CD4-positive, CD25-positive, alpha-beta regulatory T cell (primary cell): ENCODE measurements around the gene DLX4. TPM values are rescaled to one million over a fixed set of nuclear protein-coding genes. Genes with fewer than 3 reads are reported as not detected.

Experiments
- ATAC-seq, 2 donors: fragments of 150-1000 bp; cut with Tn5 transposase; one replicate each; pipeline ENCODE4 v1.10.0; 2021; ENCODE audit warnings: low read depth in 2 of 2, moderate number of reproducible peaks in 2 of 2, moderate library complexity in 1 of 2
- DNase-seq, 3 donors: peaks; one replicate each; pipeline versions ENCODE4 v3.0.0 to v3.0.0-alpha.2; 2012 to 2022; ENCODE audit warnings: mixed read lengths in 1 of 3
- H3K27ac ChIP-seq: one replicate; pipeline ENCODE4 v1.7.0; 2013; ENCODE audit warnings: mild to moderate bottlenecking, low read length; ENCODE audit not compliant: insufficient read depth, poor library complexity, severe bottlenecking
- H3K27me3 ChIP-seq: one replicate; pipeline ENCODE4 v1.7.0; 2013; ENCODE audit warnings: low read length; ENCODE audit not compliant: control insufficient read depth, insufficient read depth
- H3K36me3 ChIP-seq: one replicate; pipeline ENCODE4 v1.7.0; 2013; ENCODE audit warnings: mild to moderate bottlenecking, low read length, moderate library complexity; ENCODE audit not compliant: control insufficient read depth, insufficient read depth
- H3K4me1 ChIP-seq: 2 replicates; pipeline ENCODE4 v1.7.0; 2013; ENCODE audit warnings: mild to moderate bottlenecking, low read length; ENCODE audit not compliant: insufficient read depth, control insufficient read depth, poor library complexity, severe bottlenecking
- H3K4me3 ChIP-seq: one replicate; pipeline ENCODE4 v1.7.0; 2013; ENCODE audit warnings: low read depth, mild to moderate bottlenecking, low read length, moderate library complexity
- H3K9me3 ChIP-seq, 2 experiments: 1 replicate in 1 of 2; 2 replicates in 1 of 2; pipeline ENCODE4 v1.7.0; 2013; ENCODE audit warnings: low read length in 2 of 2, mild to moderate bottlenecking in 1 of 2, moderate library complexity in 1 of 2; ENCODE audit not compliant: control insufficient read depth in 2 of 2
- H3K27ac Mint-ChIP-seq, 3 donors: one replicate each; pipeline ENCODE4 v1.8.0; 2020 to 2022; ENCODE audit warnings: mild to moderate bottlenecking in 3 of 3, mixed read lengths in 3 of 3, moderate library complexity in 2 of 3
- H3K27me3 Mint-ChIP-seq: one replicate; pipeline ENCODE4 v1.8.0; 2022; ENCODE audit warnings: mild to moderate bottlenecking, mixed read lengths
- H3K36me3 Mint-ChIP-seq: one replicate; pipeline ENCODE4 v1.8.0; 2020; ENCODE audit warnings: mixed read lengths
- H3K4me1 Mint-ChIP-seq, 4 donors: one replicate each; pipeline ENCODE4 v1.8.0; 2020 to 2022; ENCODE audit warnings: mixed read lengths in 4 of 4, mild to moderate bottlenecking in 1 of 4
- H3K4me3 Mint-ChIP-seq, 4 donors: one replicate each; pipeline ENCODE4 v1.8.0; 2020 to 2022; ENCODE audit warnings: mild to moderate bottlenecking in 4 of 4, mixed read lengths in 4 of 4, moderate library complexity in 3 of 4
- H3K9me3 Mint-ChIP-seq, 7 donors: one replicate each; pipeline ENCODE4 v1.8.0; 2020 to 2022; ENCODE audit warnings: mixed read lengths in 7 of 7, mild to moderate bottlenecking in 3 of 7, moderate library complexity in 2 of 7
- polyA plus RNA-seq, 4 donors: library from polyadenylated mRNA; unstranded; fragments of 300-500 nt; fragmentation: Illumina TruSeq; gene quantifications; one replicate each; pipeline ENCODE4 v1.2.3, GENCODE V29; 2021
- total RNA-seq: library from RNA; stranded (reverse); gene quantifications from one replicate; pipeline ENCODE4 v1.2.3, GENCODE V29; 2022

DLX4 gene
- total and polyA plus RNA-seq, 5 donors from 2014 or later = not detected

DNA sequence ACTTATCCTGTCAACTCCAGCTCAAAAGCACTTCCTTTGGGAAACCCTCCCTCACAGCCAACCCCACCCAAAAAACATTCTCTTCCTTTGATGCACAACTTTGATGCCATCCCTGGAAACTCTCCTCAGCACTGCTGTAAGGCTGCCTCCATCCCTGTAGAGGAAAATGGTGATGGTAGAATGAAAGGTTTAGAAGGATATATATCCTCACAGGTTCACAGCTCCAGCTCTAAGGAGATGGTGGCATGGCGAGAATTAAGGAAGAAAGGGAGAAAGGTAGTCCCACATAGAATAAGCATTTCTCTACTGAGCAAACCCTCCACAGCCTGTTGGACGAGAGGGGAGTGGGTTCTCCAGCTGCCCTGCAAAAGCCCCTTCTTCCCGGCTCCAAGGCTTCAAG, 2.2 kb upstream of the DLX4 start:
- H3K27ac Mint-ChIP-seq = no peak overlapping the region
- H3K9me3 Mint-ChIP-seq = peaks cover 0 to 17% (median 1%) of the 10 kb centered on the region in 7 donors
- no peaks in the 10 kb centered on the region for H3K36me3 ChIP-seq
- peaks cover 93% of the 10 kb centered on the region for H3K27me3 Mint-ChIP-seq
- H3K4me1 Mint-ChIP-seq = peaks cover 5 to 65% (median 27%) of the 10 kb centered on the region in 4 donors
- peak overlapping the region in 2 of 4 donors; percentile 23 to 73 for H3K4me3 Mint-ChIP-seq
- H3K27ac ChIP-seq = no peak overlapping the region
- H3K9me3 ChIP-seq = no peaks in the 10 kb centered on the region
- H3K36me3 Mint-ChIP-seq = peaks cover 3% of the 10 kb centered on the region
- no peak overlapping the region for H3K4me3 ChIP-seq
- DNase-seq (no peak), ATAC-seq (no peak)
- peaks cover 36% of the 10 kb centered on the region for H3K4me1 ChIP-seq
- H3K27me3 ChIP-seq = peaks cover 45% of the 10 kb centered on the region

DNA sequence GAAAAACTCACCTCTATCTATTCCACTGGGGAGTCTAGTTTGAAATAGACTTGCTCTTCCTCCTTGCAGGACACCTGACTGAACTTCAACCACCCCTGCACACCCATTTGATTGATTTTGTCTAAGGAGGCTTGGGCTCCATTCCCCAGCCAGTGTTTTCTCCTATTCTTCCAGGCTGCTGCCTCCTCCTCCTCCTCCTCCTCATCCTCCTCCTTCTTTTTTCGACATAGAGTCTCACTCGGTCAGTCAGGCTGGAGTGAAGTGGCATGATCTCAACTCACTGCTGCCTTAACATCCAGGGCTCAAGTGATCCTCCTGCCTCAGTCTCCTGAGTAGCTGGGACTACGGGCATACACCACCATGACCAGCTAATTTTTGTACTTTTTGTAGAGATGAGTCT, 1.8 kb upstream of the DLX4 start:
- peaks cover 91% of the 10 kb centered on the region for H3K27me3 Mint-ChIP-seq
- H3K4me3 Mint-ChIP-seq = peak overlapping the region in 3 of 4 donors; percentile 3 to 88 (median 23)
- no peak for DNase-seq
- H3K9me3 Mint-ChIP-seq = peaks cover 0 to 17% (median 1%) of the 10 kb centered on the region in 7 donors
- H3K27me3 ChIP-seq = peaks cover 45% of the 10 kb centered on the region
- peaks cover 3% of the 10 kb centered on the region for H3K36me3 Mint-ChIP-seq
- H3K4me3 ChIP-seq = no peak overlapping the region
- H3K4me1 Mint-ChIP-seq = peaks cover 5 to 66% (median 28%) of the 10 kb centered on the region in 4 donors
- no peaks in the 10 kb centered on the region for H3K9me3 ChIP-seq
- no peaks in the 10 kb centered on the region for H3K36me3 ChIP-seq
- H3K27ac Mint-ChIP-seq = no peak overlapping the region
- H3K27ac ChIP-seq = no peak overlapping the region
- peaks cover 39% of the 10 kb centered on the region for H3K4me1 ChIP-seq
- ATAC-seq = no peak

DNA sequence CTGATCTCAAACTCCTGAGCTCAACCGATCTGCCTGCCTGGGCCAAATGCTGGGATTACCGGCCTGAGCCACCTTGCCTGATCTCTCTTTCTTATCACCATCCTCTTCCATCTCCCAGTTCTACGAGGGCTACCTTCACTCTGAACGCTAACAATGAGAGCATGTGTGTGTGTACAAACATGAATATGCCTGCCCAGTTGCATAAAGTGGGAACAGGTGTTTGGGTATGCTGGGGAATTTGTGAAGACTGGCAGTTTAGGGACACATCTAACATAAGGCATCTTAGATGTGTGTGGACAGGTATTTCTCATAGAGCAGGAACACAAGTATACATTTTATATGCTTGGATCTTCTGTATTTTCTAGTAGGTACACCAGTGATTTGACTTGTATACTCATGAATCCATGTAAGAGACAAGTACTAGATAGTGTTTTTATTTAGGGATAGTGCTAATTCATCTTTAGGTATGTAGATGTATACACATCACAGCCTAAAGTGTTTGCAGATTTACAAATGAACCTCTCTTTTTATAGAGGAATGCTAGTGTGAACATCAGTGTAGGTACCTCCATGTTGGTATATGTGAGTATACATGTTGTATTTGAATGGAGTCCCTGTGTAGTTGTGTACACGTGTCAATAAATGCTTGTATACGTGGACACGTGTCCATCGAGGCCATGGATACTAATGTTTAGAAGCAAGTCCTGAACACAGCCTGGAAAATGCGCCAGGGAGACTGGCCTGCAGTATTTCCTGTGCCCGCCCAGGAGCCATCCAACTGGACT, 1.2 kb upstream of the DLX4 start:
- Mint-ChIP-seq H3K27ac (no peak overlapping the region), H3K27me3 (peaks cover 90% of the 10 kb centered on the region), H3K36me3 (peaks cover 3% of the 10 kb centered on the region), H3K4me3 (peak overlapping the region; percentile 80 to 90 (median 84)), H3K9me3 (peaks cover 0 to 17% (median 1%) of the 10 kb centered on the region in 7 donors), H3K4me1 (peaks cover 5 to 71% (median 25%) of the 10 kb centered on the region in 4 donors)
- H3K27me3 ChIP-seq = peaks cover 41% of the 10 kb centered on the region
- H3K27ac ChIP-seq = no peak overlapping the region
- H3K4me1 ChIP-seq = peaks cover 46% of the 10 kb centered on the region
- DNase-seq = no peak
- ATAC-seq = no peak
- no peaks in the 10 kb centered on the region for H3K9me3 ChIP-seq
- peak overlapping the region; percentile 2 for H3K4me3 ChIP-seq
- no peaks in the 10 kb centered on the region for H3K36me3 ChIP-seq

DNA sequence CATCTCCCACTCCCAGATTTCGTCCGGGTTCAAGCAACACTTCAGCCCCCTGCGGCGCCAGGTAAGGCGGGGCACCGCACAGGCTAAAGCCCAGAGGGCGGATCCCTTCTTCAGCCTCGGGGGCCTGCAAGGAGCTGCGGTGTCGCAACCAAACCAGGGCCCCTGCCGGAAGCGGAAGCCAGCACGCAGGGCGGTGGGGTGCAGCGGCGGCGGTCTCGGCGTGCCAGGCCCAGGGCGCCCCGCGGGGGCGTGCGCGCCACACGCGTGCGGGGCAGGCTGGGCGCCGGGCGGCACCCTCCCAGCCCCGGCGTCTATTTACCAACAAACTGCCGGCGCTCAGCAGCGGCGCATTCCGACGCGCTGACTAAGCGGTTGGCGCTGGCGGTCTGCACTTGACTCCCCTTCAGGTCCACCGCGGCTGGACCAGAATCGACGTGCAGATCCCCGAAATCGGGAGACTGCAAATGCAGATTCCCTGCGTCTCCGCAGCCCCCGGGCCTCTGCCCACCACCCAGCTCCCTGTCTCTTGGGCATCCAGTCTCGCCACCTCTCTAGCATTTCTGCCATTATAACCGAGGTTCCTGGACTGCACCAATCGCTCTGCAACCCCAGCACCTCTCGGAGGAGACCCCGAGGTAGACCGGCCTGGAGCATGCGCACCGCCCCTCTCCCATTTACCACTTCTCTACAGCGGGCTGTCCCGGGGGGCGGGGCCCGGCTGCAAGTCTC, 421 bp upstream of the DLX4 start:
- ATAC-seq = peak; percentile 72 to 77
- Histone ChIP-seq H3K4me3 (peak overlapping the region; percentile 64), H3K36me3 (no peaks in the 10 kb centered on the region), H3K27me3 (peaks cover 41% of the 10 kb centered on the region), H3K4me1 (peaks cover 48% of the 10 kb centered on the region), H3K27ac (no peak overlapping the region), H3K9me3 (no peaks in the 10 kb centered on the region)
- peaks cover 5 to 71% (median 25%) of the 10 kb centered on the region in 4 donors for H3K4me1 Mint-ChIP-seq
- peaks cover 90% of the 10 kb centered on the region for H3K27me3 Mint-ChIP-seq
- peak; percentile 52 to 81 (median 71) for DNase-seq
- H3K36me3 Mint-ChIP-seq = peaks cover 2% of the 10 kb centered on the region
- peaks cover 0 to 16% (median 1%) of the 10 kb centered on the region in 7 donors for H3K9me3 Mint-ChIP-seq
- H3K4me3 Mint-ChIP-seq = peak overlapping the region; percentile 88 to 92 (median 89)
- H3K27ac Mint-ChIP-seq = peak overlapping the region in 1 of 3 donors; percentile 32

DNA sequence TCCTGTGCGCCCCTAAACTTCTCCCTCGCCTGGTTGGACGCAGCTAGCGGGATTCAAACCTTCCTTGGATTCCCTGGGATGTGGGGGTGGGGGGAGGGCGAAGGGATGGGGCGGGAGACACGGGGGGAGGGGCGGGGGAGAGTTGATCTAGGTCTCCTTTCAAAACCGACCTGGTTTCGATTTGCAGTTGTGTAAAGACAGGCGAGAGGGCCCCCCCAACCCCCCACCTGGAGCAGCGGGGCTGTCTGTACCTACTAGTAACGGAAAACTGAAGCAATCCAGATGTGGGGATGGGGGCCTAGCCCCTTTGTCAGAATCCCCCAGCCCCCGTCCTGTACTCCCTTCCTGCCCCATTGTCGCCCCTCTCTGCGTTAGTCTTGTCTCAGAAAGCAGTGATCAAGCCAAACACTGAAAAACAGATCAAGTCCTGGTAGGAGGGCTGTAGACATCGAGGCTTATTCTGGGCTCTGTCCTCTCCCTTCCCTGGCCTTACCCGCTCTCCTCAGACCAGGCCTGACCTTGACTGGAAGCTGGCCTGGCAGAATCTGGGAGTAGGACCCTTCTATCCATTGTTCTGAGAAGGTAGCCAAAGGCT, 902 bp downstream of the DLX4 start:
- no peak for ATAC-seq
- Mint-ChIP-seq H3K4me1 (peaks cover 3 to 58% (median 20%) of the 10 kb centered on the region in 4 donors), H3K9me3 (peaks cover 0 to 16% (median 1%) of the 10 kb centered on the region in 7 donors), H3K27ac (no peak overlapping the region), H3K27me3 (peaks cover 90% of the 10 kb centered on the region), H3K36me3 (no peaks in the 10 kb centered on the region), H3K4me3 (peak overlapping the region; percentile 88 to 92 (median 89))
- no peak overlapping the region for H3K27ac ChIP-seq
- H3K4me3 ChIP-seq = no peak overlapping the region
- no peaks in the 10 kb centered on the region for H3K9me3 ChIP-seq
- H3K36me3 ChIP-seq = no peaks in the 10 kb centered on the region
- no peak for DNase-seq
- H3K27me3 ChIP-seq = peaks cover 50% of the 10 kb centered on the region
- peaks cover 39% of the 10 kb centered on the region for H3K4me1 ChIP-seq

DNA sequence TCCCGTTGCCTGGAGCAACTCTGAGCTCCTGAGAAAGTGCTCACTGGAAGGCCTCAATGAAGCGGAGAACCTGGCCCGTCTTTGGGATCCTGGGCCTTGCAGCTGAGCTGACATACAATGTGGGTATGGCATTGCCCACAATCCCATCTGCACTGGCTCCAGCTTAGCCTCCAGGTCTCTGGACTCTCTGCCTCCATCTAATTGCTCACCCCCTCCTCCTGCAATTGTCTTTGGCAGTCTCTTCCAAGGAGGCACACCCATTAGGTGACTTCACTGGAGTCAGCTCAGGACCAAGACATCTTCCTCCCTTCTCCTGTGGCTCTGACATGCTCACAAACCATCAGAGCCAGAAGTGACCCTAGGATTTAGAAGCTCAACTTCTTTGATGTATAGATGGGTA, 1.5 kb downstream of the DLX4 start:
- Histone ChIP-seq H3K4me1 (peaks cover 33% of the 10 kb centered on the region), H3K9me3 (no peaks in the 10 kb centered on the region), H3K36me3 (no peaks in the 10 kb centered on the region), H3K27me3 (peaks cover 46% of the 10 kb centered on the region), H3K4me3 (no peak overlapping the region), H3K27ac (no peak overlapping the region)
- Mint-ChIP-seq H3K9me3 (peaks cover 0 to 16% (median 1%) of the 10 kb centered on the region in 7 donors), H3K27ac (peak overlapping the region in 1 of 3 donors; percentile 9), H3K4me3 (peak overlapping the region; percentile 86 to 92 (median 88)), H3K27me3 (peaks cover 90% of the 10 kb centered on the region), H3K4me1 (peaks cover 0 to 54% (median 16%) of the 10 kb centered on the region in 4 donors), H3K36me3 (no peaks in the 10 kb centered on the region)
- ATAC-seq = no peak
- no peak for DNase-seq

DNA sequence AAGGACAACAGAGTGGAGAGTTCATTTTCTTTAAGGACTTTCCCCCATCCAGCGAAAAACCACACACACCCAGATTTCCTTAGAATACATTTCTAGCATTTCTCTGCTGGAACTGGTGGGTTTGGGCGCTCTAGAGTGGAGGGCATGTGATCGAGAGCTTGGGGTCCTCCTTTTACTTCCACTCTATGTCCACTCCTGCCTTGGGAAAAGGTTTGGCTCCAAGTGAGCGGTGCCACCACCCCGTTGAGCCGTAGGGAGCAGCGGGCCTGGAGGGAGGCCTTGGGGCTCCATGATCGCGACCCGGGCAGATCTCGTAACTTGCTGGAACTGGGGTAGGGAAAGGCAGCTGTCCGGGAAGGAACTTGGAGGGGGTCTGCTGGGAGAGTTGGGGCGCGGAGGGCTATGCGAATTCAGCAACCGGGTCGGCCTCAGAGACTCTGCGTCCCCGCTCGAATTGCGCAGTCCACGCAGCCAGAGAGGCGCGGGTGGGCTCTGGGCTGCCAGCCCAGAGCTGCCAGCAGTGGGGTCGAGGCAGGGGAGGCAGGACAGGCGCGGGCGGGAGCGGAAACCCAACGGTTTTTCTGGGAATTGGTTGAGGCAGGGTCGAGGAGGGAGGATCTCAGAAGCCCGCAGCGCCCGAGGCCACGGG, 2.3 kb downstream of the DLX4 start:
- H3K27ac ChIP-seq = no peak overlapping the region
- Mint-ChIP-seq H3K27ac (no peak overlapping the region), H3K4me1 (peaks cover 0 to 48% (median 15%) of the 10 kb centered on the region in 4 donors), H3K36me3 (no peaks in the 10 kb centered on the region), H3K9me3 (peaks cover 0 to 14% (median 0%) of the 10 kb centered on the region in 7 donors), H3K27me3 (peaks cover 90% of the 10 kb centered on the region), H3K4me3 (peak overlapping the region in 3 of 4 donors; percentile 88 to 92 (median 88))
- ATAC-seq = no peak
- peaks cover 42% of the 10 kb centered on the region for H3K27me3 ChIP-seq
- H3K36me3 ChIP-seq = no peaks in the 10 kb centered on the region
- peaks cover 33% of the 10 kb centered on the region for H3K4me1 ChIP-seq
- DNase-seq = no peak
- H3K4me3 ChIP-seq = no peak overlapping the region
- no peaks in the 10 kb centered on the region for H3K9me3 ChIP-seq
